Prostate gland (tissue), 2 donors: ENCODE data around the gene TAF6. TPM values are rescaled to one million over a fixed set of nuclear protein-coding genes. Genes with fewer than 3 reads are reported as not detected.

Source experiments
- DNase-seq: peaks from one replicate; pipeline ENCODE4 v3.0.0-alpha.2; 2019; ENCODE audit warnings: low spot score
- H3K27ac ChIP-seq, 2 donors: fragments of 200-600 bp; sonication (generic); 2 replicates each; pipeline ENCODE4 v1.5.1; 2017 to 2019
- H3K27me3 ChIP-seq: fragments of 200-600 bp; sonication (generic); replicated peaks from 2 replicates; pipeline ENCODE4 v1.5.1; 2019; ENCODE audit not compliant: insufficient read depth
- H3K36me3 ChIP-seq, 2 donors: fragments of 200-600 bp; sonication (generic); 1 replicate in 1 of 2; 2 replicates in 1 of 2; pipeline versions ENCODE4 v1.5.1 to v1.8.1; 2017 to 2019
- H3K4me1 ChIP-seq: fragments of 200-600 bp; sonication (generic); replicated peaks from 2 replicates; pipeline ENCODE4 v1.5.1; 2019
- H3K4me3 ChIP-seq, 2 donors: fragments of 200-600 bp; sonication (generic); 2 replicates each; pipeline ENCODE4 v1.5.1; 2017 to 2019
- H3K9me3 ChIP-seq: fragments of 200-600 bp; sonication (generic); 2 replicates; pipeline ENCODE4 v1.5.1; 2017
- CTCF ChIP-seq, 4 experiments: fragments of 200-600 bp in 2 of 4; fragments of 450-650 bp in 2 of 4; sonication (generic) in 2 of 4; IDR thresholded peaks; 1 replicate in 3 of 4; 2 replicates in 1 of 4; pipeline ENCODE4 v1.5.1; 2016 to 2019; ENCODE audit warnings: antibody characterized with exemption in 4 of 4, mild to moderate bottlenecking in 2 of 4, moderate library complexity in 2 of 4
- POLR2A ChIP-seq: fragments of 450-650 bp; IDR thresholded peaks from one replicate; pipeline ENCODE4 v1.6.1; 2016; ENCODE audit warnings: antibody characterized with exemption, mild to moderate bottlenecking
- POLR2AphosphoS5 ChIP-seq: sonication (generic); formaldehyde crosslinking; IDR thresholded peaks from one replicate; pipeline ENCODE4 v1.6.1; 2017; ENCODE audit warnings: antibody characterized with exemption
- WGBS: methylation state at CpG from one replicate; pipeline ENCODE4 v1.1.5; 2018; 5-methylcytosine and 5-hydroxymethylcytosine counted together
- intact Hi-C: fragments of 100-400 bp; cut with DNase I; formaldehyde crosslinking; loops from one replicate; pipeline ENCODE4 v1.14.2; 2022
- total RNA-seq, 2 donors: library from RNA; depleted of rRNA; stranded (reverse); fragments of >200 nt; gene quantifications; one replicate each; pipeline ENCODE4 v1.1.0, GENCODE V29; 2016

Gene TAF6
- total RNA-seq, 2 donors from 2014 or later = 68.3 to 79.8 TPM

- no peak for DNase-seq
- Histone ChIP-seq H3K27me3 (no peaks in the 10 kb centered on the region), H3K36me3 (peaks cover 4 to 13% of the 10 kb centered on the region in 2 donors), H3K27ac (no peak overlapping the region), H3K4me1 (no peaks in the 10 kb centered on the region), H3K4me3 (no peak overlapping the region), H3K9me3 (no peaks in the 10 kb centered on the region)
- no peak for TF ChIP-seq POLR2AphosphoS5
- no peak for TF ChIP-seq POLR2A
- TF ChIP-seq CTCF (IDR thresholded peaks at IDR 0.05) = no peak
- 85% methylated on average over 13 of the region's 13 CpGs for WGBS
- intact Hi-C loops = no loop called here
Measured at GRCh38 chr7:100111914-100112313, 7.2 kb downstream of the TAF6 start.

GRCh38 chr7:100111156-100111555 lies 8.0 kb downstream of the TAF6 start:
- Histone ChIP-seq H3K4me3 (no peak overlapping the region), H3K27ac (no peak overlapping the region), H3K36me3 (peaks cover 5 to 17% of the 10 kb centered on the region in 2 donors), H3K4me1 (no peaks in the 10 kb centered on the region), H3K9me3 (no peaks in the 10 kb centered on the region), H3K27me3 (no peaks in the 10 kb centered on the region)
- WGBS = 86% methylated on average over 7 of the region's 7 CpGs
- no peak for TF ChIP-seq POLR2AphosphoS5
- TF ChIP-seq CTCF (IDR thresholded peaks at IDR 0.05) = no peak
- TF ChIP-seq POLR2A = no peak
- intact Hi-C loops = no loop called here
- DNase-seq = no peak

- TF ChIP-seq POLR2AphosphoS5 = no peak
- TF ChIP-seq POLR2A = no peak
- TF ChIP-seq CTCF (IDR thresholded peaks at IDR 0.05) = no peak
- WGBS = 82% methylated on average over 12 of the region's 12 CpGs
- no peaks in the 10 kb centered on the region for H3K27me3 ChIP-seq
- no peak overlapping the region for H3K4me3 ChIP-seq
- H3K4me1 ChIP-seq = no peaks in the 10 kb centered on the region
- H3K36me3 ChIP-seq = peaks cover 7 to 17% of the 10 kb centered on the region in 2 donors
- intact Hi-C loops = no loop called here
- DNase-seq = no peak
- no peaks in the 10 kb centered on the region for H3K9me3 ChIP-seq
- no peak overlapping the region for H3K27ac ChIP-seq
Measured at GRCh38 chr7:100109521-100110163, 9.5 kb downstream of the TAF6 start.

- intact Hi-C loops = no loop called here
- Histone ChIP-seq H3K27ac (no peak overlapping the region), H3K4me3 (no peak overlapping the region), H3K27me3 (no peaks in the 10 kb centered on the region), H3K4me1 (no peaks in the 10 kb centered on the region), H3K36me3 (peaks cover 7 to 17% of the 10 kb centered on the region in 2 donors), H3K9me3 (no peaks in the 10 kb centered on the region)
- TF ChIP-seq POLR2A = no peak
- TF ChIP-seq POLR2AphosphoS5 = no peak
- TF ChIP-seq CTCF (IDR thresholded peaks at IDR 0.05) = no peak
- DNase-seq = no peak
- WGBS = 77% methylated on average over 11 of the region's 11 CpGs
Measured at GRCh38 chr7:100107890-100108289, 11.3 kb downstream of the TAF6 start.

- peaks cover 7 to 12% of the 10 kb centered on the region in 2 donors for H3K36me3 ChIP-seq
- no peaks in the 10 kb centered on the region for H3K4me1 ChIP-seq
- no peaks in the 10 kb centered on the region for H3K9me3 ChIP-seq
- H3K27me3 ChIP-seq = no peaks in the 10 kb centered on the region
- TF ChIP-seq POLR2AphosphoS5 = no peak
- TF ChIP-seq POLR2A = no peak
- TF ChIP-seq CTCF (IDR thresholded peaks at IDR 0.05) = no peak
- no peak for DNase-seq
- H3K4me3 ChIP-seq = no peak overlapping the region
- H3K27ac ChIP-seq = no peak overlapping the region
- intact Hi-C loops = no loop called here
- 81% methylated on average over 25 of the region's 25 CpGs for WGBS
Measured at GRCh38 chr7:100107125-100107737, 11.9 kb downstream of the TAF6 start.
